Left ventricle myocardium inferior (tissue), 1 donor: ENCODE data around the gene SOX3. TPM values are rescaled to one million over a fixed set of nuclear protein-coding genes. Genes with fewer than 3 reads are reported as not detected.

Source experiments
- DNase-seq: peaks from one replicate; pipeline ENCODE4 v3.0.0-alpha.2; 2020
- H3K27ac ChIP-seq: fragments of 200-600 bp; replicated peaks from 2 replicates; pipeline ENCODE4 v1.8.0; 2021
- H3K27me3 ChIP-seq: fragments of 200-600 bp; 2 replicates; pipeline ENCODE4 v1.8.0; 2021; ENCODE audit warnings: low read depth
- H3K36me3 ChIP-seq: fragments of 200-600 bp; 2 replicates; pipeline ENCODE4 v1.8.0; 2021
- H3K4me1 ChIP-seq: fragments of 200-600 bp; 2 replicates; pipeline ENCODE4 v1.8.0; 2021
- H3K4me3 ChIP-seq: fragments of 200-600 bp; 2 replicates; pipeline ENCODE4 v1.8.0; 2021; ENCODE audit warnings: mild to moderate bottlenecking, moderate library complexity
- H3K9me3 ChIP-seq: fragments of 200-600 bp; replicated peaks from 2 replicates; pipeline ENCODE4 v1.8.0; 2021
- CTCF ChIP-seq: fragments of 200-600 bp; IDR thresholded peaks from 2 replicates; pipeline ENCODE4 v1.8.0; 2021; ENCODE audit warnings: antibody characterized with exemption, mild to moderate bottlenecking, borderline replicate concordance
- intact Hi-C: fragments of 100-400 bp; cut with micrococcal nuclease; formaldehyde crosslinking; loops from one replicate; pipeline ENCODE4 v1.11.0; 2022
- total RNA-seq: library from RNA; stranded (reverse); fragmentation: NEBNext Ultra II Directional; extraction: Animal tissue kit (Norgen Biotek cat#: 25700); gene quantifications from one replicate; pipeline ENCODE4 v1.2.1, GENCODE V29; 2021
- donor health status: DM: no; HTN: yes; CAD: no; lungs with severe emphysema.

SOX3 gene
- total RNA-seq, 1 donor from 2014 or later = not detected

GRCh38 chrX:140508958-140509357 lies 4.1 kb upstream of the SOX3 start:
- no peaks in the 10 kb centered on the region for H3K36me3 ChIP-seq
- peaks cover 7% of the 10 kb centered on the region for H3K4me1 ChIP-seq
- no peak overlapping the region for H3K4me3 ChIP-seq
- no peak overlapping the region for H3K27ac ChIP-seq
- no peaks in the 10 kb centered on the region for H3K9me3 ChIP-seq
- no peak for TF ChIP-seq CTCF
- intact Hi-C loops = no loop called here
- H3K27me3 ChIP-seq = peaks cover 100% of the 10 kb centered on the region
- no peak for DNase-seq

GRCh38 chrX:140507982-140508305 lies 3.1 kb upstream of the SOX3 start:
- Histone ChIP-seq H3K27ac (no peak overlapping the region), H3K4me1 (peaks cover 7% of the 10 kb centered on the region), H3K9me3 (no peaks in the 10 kb centered on the region), H3K27me3 (peaks cover 100% of the 10 kb centered on the region), H3K4me3 (no peak overlapping the region), H3K36me3 (no peaks in the 10 kb centered on the region)
- intact Hi-C loops = no loop called here
- peak; percentile 17 for TF ChIP-seq CTCF
- no peak for DNase-seq

- Histone ChIP-seq H3K27ac (no peak overlapping the region), H3K27me3 (peaks cover 100% of the 10 kb centered on the region), H3K4me3 (no peak overlapping the region), H3K4me1 (peaks cover 7% of the 10 kb centered on the region), H3K9me3 (no peaks in the 10 kb centered on the region), H3K36me3 (no peaks in the 10 kb centered on the region)
- TF ChIP-seq CTCF = no peak
- intact Hi-C loops = no loop called here
- no peak for DNase-seq
Measured at GRCh38 chrX:140507223-140507981, 2.5 kb upstream of the SOX3 start.

- no peak for TF ChIP-seq CTCF
- H3K27me3 ChIP-seq = peaks cover 100% of the 10 kb centered on the region
- H3K9me3 ChIP-seq = no peaks in the 10 kb centered on the region
- H3K4me3 ChIP-seq = no peak overlapping the region
- intact Hi-C loops = no loop called here
- no peak overlapping the region for H3K27ac ChIP-seq
- DNase-seq = no peak
- H3K4me1 ChIP-seq = peaks cover 7% of the 10 kb centered on the region
- no peaks in the 10 kb centered on the region for H3K36me3 ChIP-seq
Measured at GRCh38 chrX:140505421-140506337, 810 bp upstream of the SOX3 start.

- Histone ChIP-seq H3K4me3 (peak overlapping the region; percentile 57), H3K4me1 (peaks cover 7% of the 10 kb centered on the region), H3K36me3 (no peaks in the 10 kb centered on the region), H3K27me3 (peaks cover 99% of the 10 kb centered on the region), H3K9me3 (no peaks in the 10 kb centered on the region), H3K27ac (no peak overlapping the region)
- peak; percentile 32 for TF ChIP-seq CTCF
- intact Hi-C loops = no loop called here
- DNase-seq = no peak
Measured at GRCh38 chrX:140503714-140504351, 1.0 kb downstream of the SOX3 start.
